HG03280 (cell line): ENCODE measurements around the gene CARD19.

Experiments used
- ATAC-seq: cut with Tn5 transposase; IDR thresholded peaks from one replicate; pipeline ENCODE4 v1.9.1; 2021; ENCODE audit warnings: mild to moderate bottlenecking, moderate library complexity; ENCODE audit not compliant: unreplicated experiment

CARD19 gene

GRCh38 chr9:93061791-93062763 lies 33.9 kb upstream of the CARD19 start:
- no peak for ATAC-seq

- ATAC-seq = peak; percentile 83
Measured at GRCh38 chr9:93064392-93065134, 31.5 kb upstream of the CARD19 start.

- ATAC-seq = no peak
Measured at GRCh38 chr9:93065135-93065720, 30.8 kb upstream of the CARD19 start.

- no peak for ATAC-seq
Measured at GRCh38 chr9:93066978-93067603, 28.9 kb upstream of the CARD19 start.

GRCh38 chr9:93068956-93069355 lies 27.1 kb upstream of the CARD19 start:
- no peak for ATAC-seq

- no peak for ATAC-seq
Measured at GRCh38 chr9:93071464-93071863, 24.6 kb upstream of the CARD19 start.

- ATAC-seq = no peak
Measured at GRCh38 chr9:93072383-93072795, 23.6 kb upstream of the CARD19 start.

GRCh38 chr9:93076101-93076791 lies 19.8 kb upstream of the CARD19 start:
- ATAC-seq = no peak

- no peak for ATAC-seq
Measured at GRCh38 chr9:93076792-93077128, 19.3 kb upstream of the CARD19 start.

GRCh38 chr9:93077367-93077766 lies 18.6 kb upstream of the CARD19 start:
- ATAC-seq = no peak

- no peak for ATAC-seq
Measured at GRCh38 chr9:93077811-93078210, 18.2 kb upstream of the CARD19 start.

GRCh38 chr9:93079371-93079770 lies 16.6 kb upstream of the CARD19 start:
- no peak for ATAC-seq

GRCh38 chr9:93080406-93080805 lies 15.6 kb upstream of the CARD19 start:
- no peak for ATAC-seq

- no peak for ATAC-seq
Measured at GRCh38 chr9:93081081-93081529, 14.9 kb upstream of the CARD19 start.

GRCh38 chr9:93081931-93082330 lies 14.1 kb upstream of the CARD19 start:
- no peak for ATAC-seq

- ATAC-seq = no peak
Measured at GRCh38 chr9:93082841-93083411, 13.1 kb upstream of the CARD19 start.

- ATAC-seq = no peak
Measured at GRCh38 chr9:93083592-93084470, 12.2 kb upstream of the CARD19 start.

- no peak for ATAC-seq
Measured at GRCh38 chr9:93084471-93084881, 11.5 kb upstream of the CARD19 start.

GRCh38 chr9:93085676-93086075 lies 10.3 kb upstream of the CARD19 start:
- no peak for ATAC-seq
